ENCODE measurements around the gene MIF. TPM values are rescaled to one million over a fixed set of nuclear protein-coding genes. Genes with fewer than 3 reads are reported as not detected.

The MIF gene
- total and polyA plus RNA-seq, 4 donors, result 108 to 1,047 (median 303) TPM

GRCh38 chr22:23897320-23897719, 3.1 kb downstream of the MIF start:
- Histone ChIP-seq H3K4me3 (ENCODE audit: low read depth in 1 of 3, low read length in 3 of 3) (no peak overlapping the region), H3K4me1 (ENCODE audit: control insufficient read depth in 4 of 4, insufficient read depth in 4 of 4, low read length in 3 of 4) (peaks cover 11 to 29% (median 20%) of the 10 kb centered on the region in 4 donors), H3K36me3 (ENCODE audit: control insufficient read depth in 4 of 4, insufficient read depth in 3 of 4, low read depth in 1 of 4, low read length in 3 of 4) (peaks cover 0 to 9% (median 5%) of the 10 kb centered on the region in 4 donors), H3K27ac (ENCODE audit: low read depth in 1 of 2, low read length in 2 of 2) (no peak overlapping the region), H3K9ac (ENCODE audit: low read depth in 1 of 2, low read length in 2 of 2) (no peak overlapping the region), H3K27me3 (ENCODE audit: control insufficient read depth in 4 of 4, insufficient read depth in 4 of 4, low read length in 3 of 4) (no peaks in the 10 kb centered on the region), H3K9me3 (ENCODE audit: control insufficient read depth in 4 of 4, low read length in 3 of 4) (no peaks in the 10 kb centered on the region)
- TF ChIP-seq CTCF (IDR thresholded peaks at IDR 0.05; ENCODE audit: low read depth, low read length, missing input control), result no peak
- no peak for TF ChIP-seq TAF1 (conservative IDR thresholded peaks at IDR 0.05)
- no peak for TF ChIP-seq ATF3 (IDR thresholded peaks at IDR 0.05)
- no peak for TF ChIP-seq FOXA1 (IDR thresholded peaks at IDR 0.05)
- TF ChIP-seq YY1 (IDR thresholded peaks at IDR 0.05), result no peak
- TF ChIP-seq RXRA (IDR thresholded peaks at IDR 0.05), result no peak
- TF ChIP-seq ZBTB33 (IDR thresholded peaks at IDR 0.05), result no peak
- no peak for TF ChIP-seq MAX (IDR thresholded peaks at IDR 0.05)
- no peak for TF ChIP-seq EGR1 (IDR thresholded peaks at IDR 0.05; ENCODE audit: low read depth in 2 of 2)
- TF ChIP-seq HNF4A (conservative IDR thresholded peaks at IDR 0.05), result no peak
- TF ChIP-seq REST (IDR thresholded peaks at IDR 0.05), result no peak
- no peak for TF ChIP-seq SP1 (IDR thresholded peaks at IDR 0.05)
- no peak for TF ChIP-seq RAD21 (IDR thresholded peaks at IDR 0.05)
- TF ChIP-seq FOXA2 (IDR thresholded peaks at IDR 0.05), result no peak
- TF ChIP-seq HNF4G (IDR thresholded peaks at IDR 0.05), result no peak
- no peak for TF ChIP-seq JUND (IDR thresholded peaks at IDR 0.05)
- no peak for TF ChIP-seq NR2F2 (IDR thresholded peaks at IDR 0.05)
- no peak for TF ChIP-seq GABPA (IDR thresholded peaks at IDR 0.05 in 1 of 2, conservative IDR thresholded peaks at IDR 0.05 in 1 of 2)
- DNase-seq (ENCODE audit: low spot score), result no peak
- WGBS, result 94% methylated on average over 3 of the region's 3 CpGs

All from liver (tissue), 9 donors.